OCI-LY7 (cell line): ENCODE data around the gene SIGLEC1.

Experiments used
- CTCF ChIP-seq: fragments of 200-600 bp; sonication (generic); conservative IDR thresholded peaks from 2 replicates; pipeline ENCODE4 v1.5.1; 2014; ENCODE audit warnings: mild to moderate bottlenecking, antibody characterized with exemption, low read length, moderate library complexity, mixed read lengths
- EZH2phosphoT487 ChIP-seq: fragments of 200-600 bp; sonication (generic); IDR thresholded peaks from 2 replicates; pipeline ENCODE4 v1.6.1; 2018; ENCODE audit warnings: low read depth, borderline replicate concordance, mild to moderate bottlenecking, mixed run types, antibody characterized with exemption, low read length, moderate library complexity, mixed read lengths

GRCh38 chr20:3751305-3751674 is 38.9 kb upstream of the SIGLEC1 start:
- TF ChIP-seq CTCF (no peak), EZH2phosphoT487 (no peak)
